PFSK-1 (cell line): ENCODE data around the gene TARBP2.

Source experiments
- FOXP2 ChIP-seq: optimal IDR thresholded peaks from 2 replicates; pipeline ENCODE3; 2011; ENCODE audit warnings: borderline replicate concordance, control low read depth, inconsistent platforms; ENCODE audit not compliant: insufficient read depth; ENCODE audit errors: extremely low read length, extremely low read depth
- POLR2AphosphoS5 ChIP-seq: IDR thresholded peaks from 2 replicates; pipeline ENCODE4 v1.6.1; 2012; ENCODE audit warnings: low read depth, mild to moderate bottlenecking, control low read depth, low read length, moderate library complexity
- SIN3A ChIP-seq: IDR thresholded peaks from 2 replicates; pipeline ENCODE4 v1.6.1; 2012; ENCODE audit warnings: mild to moderate bottlenecking, low read length, moderate library complexity, borderline replicate concordance; ENCODE audit not compliant: insufficient read depth
- TAF1 ChIP-seq: IDR thresholded peaks from 2 replicates; pipeline ENCODE4 v1.6.1; 2012; ENCODE audit warnings: low read length, control low read depth, borderline replicate concordance; ENCODE audit not compliant: insufficient read depth
- TF ChIP-seq, protein P1 (sequence below), 2 experiments: IDR thresholded peaks; 2 replicates each; pipeline versions ENCODE4 v1.6.1 to v1.8.0; 2011 to 2012; ENCODE audit warnings: low read depth in 2 of 2, low read length in 2 of 2, control low read depth in 1 of 2, inconsistent platforms in 1 of 2, mild to moderate bottlenecking in 1 of 2, moderate library complexity in 1 of 2; ENCODE audit not compliant: insufficient read depth in 1 of 2

DNA sequence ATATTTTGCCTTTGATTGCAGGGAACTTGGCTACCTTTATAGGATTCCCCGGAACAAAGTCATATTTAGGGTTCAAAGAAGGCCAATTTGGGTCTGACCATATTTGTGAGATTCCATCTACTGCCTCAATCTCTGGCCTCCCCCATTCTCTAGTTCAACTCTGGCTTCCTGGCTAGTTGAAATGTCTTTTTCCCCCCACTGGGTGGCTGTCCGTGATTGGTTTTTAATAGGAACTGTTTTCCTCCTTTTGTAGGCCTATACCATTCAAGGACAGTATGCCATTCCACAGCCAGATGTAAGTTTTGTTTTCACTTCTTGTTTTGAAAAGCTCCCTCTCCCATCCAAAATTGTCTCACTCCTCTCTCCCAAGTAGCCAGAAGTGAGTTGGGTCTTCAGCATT, 35.4 kb upstream of the TARBP2 start:
- TF ChIP-seq POLR2AphosphoS5 (no peak), SIN3A (no peak), TAF1 (no peak), FOXP2 (no peak)
- TF ChIP-seq, protein P1, sequence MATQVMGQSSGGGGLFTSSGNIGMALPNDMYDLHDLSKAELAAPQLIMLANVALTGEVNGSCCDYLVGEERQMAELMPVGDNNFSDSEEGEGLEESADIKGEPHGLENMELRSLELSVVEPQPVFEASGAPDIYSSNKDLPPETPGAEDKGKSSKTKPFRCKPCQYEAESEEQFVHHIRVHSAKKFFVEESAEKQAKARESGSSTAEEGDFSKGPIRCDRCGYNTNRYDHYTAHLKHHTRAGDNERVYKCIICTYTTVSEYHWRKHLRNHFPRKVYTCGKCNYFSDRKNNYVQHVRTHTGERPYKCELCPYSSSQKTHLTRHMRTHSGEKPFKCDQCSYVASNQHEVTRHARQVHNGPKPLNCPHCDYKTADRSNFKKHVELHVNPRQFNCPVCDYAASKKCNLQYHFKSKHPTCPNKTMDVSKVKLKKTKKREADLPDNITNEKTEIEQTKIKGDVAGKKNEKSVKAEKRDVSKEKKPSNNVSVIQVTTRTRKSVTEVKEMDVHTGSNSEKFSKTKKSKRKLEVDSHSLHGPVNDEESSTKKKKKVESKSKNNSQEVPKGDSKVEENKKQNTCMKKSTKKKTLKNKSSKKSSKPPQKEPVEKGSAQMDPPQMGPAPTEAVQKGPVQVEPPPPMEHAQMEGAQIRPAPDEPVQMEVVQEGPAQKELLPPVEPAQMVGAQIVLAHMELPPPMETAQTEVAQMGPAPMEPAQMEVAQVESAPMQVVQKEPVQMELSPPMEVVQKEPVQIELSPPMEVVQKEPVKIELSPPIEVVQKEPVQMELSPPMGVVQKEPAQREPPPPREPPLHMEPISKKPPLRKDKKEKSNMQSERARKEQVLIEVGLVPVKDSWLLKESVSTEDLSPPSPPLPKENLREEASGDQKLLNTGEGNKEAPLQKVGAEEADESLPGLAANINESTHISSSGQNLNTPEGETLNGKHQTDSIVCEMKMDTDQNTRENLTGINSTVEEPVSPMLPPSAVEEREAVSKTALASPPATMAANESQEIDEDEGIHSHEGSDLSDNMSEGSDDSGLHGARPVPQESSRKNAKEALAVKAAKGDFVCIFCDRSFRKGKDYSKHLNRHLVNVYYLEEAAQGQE (IDR thresholded peaks at IDR 0.05; ENCODE audit: insufficient read depth in 1 of 2, low read depth in 2 of 2, low read length in 2 of 2): no peak
